Subcutaneous abdominal adipose tissue (tissue), 5 donors: ENCODE measurements around the gene PRPF6.

ENCODE experiments used
- H3K27ac ChIP-seq: one replicate; pipeline ENCODE4 v1.7.0; 2013; ENCODE audit warnings: low read depth, mild to moderate bottlenecking, inconsistent platforms, low read length, moderate library complexity
- H3K27me3 ChIP-seq, 5 donors: one replicate each; pipeline ENCODE4 v1.7.0; 2013; ENCODE audit warnings: low read length in 5 of 5, inconsistent platforms in 1 of 5; ENCODE audit not compliant: control insufficient read depth in 5 of 5, insufficient read depth in 4 of 5
- H3K36me3 ChIP-seq, 5 donors: one replicate each; pipeline ENCODE4 v1.7.0; 2013; ENCODE audit warnings: low read length in 5 of 5; ENCODE audit not compliant: control insufficient read depth in 5 of 5, insufficient read depth in 5 of 5
- H3K4me1 ChIP-seq, 5 donors: one replicate each; pipeline ENCODE4 v1.7.0; 2013; ENCODE audit warnings: low read length in 5 of 5, mild to moderate bottlenecking in 3 of 5, moderate library complexity in 1 of 5; ENCODE audit not compliant: control insufficient read depth in 5 of 5, insufficient read depth in 5 of 5
- H3K4me3 ChIP-seq, 5 donors: one replicate each; pipeline ENCODE4 v1.7.0; 2013; ENCODE audit warnings: low read length in 5 of 5, low read depth in 1 of 5
- H3K9ac ChIP-seq, 5 donors: one replicate each; pipeline ENCODE4 v1.7.0; 2013; ENCODE audit warnings: low read length in 5 of 5, mild to moderate bottlenecking in 4 of 5, moderate library complexity in 3 of 5
- H3K9me3 ChIP-seq, 5 donors: one replicate each; pipeline ENCODE4 v1.7.0; 2013; ENCODE audit warnings: low read length in 5 of 5; ENCODE audit not compliant: control insufficient read depth in 5 of 5
- donor health status: healthy.
- donor health status: healthy.
- donor health status: healthy.
- donor health status: healthy.
- donor health status: healthy.

Gene PRPF6

GRCh38 chr20:64069614-64070243, 88.8 kb downstream of the PRPF6 start:
- H3K27ac ChIP-seq, result no peak overlapping the region
- H3K4me3 ChIP-seq, result no peak overlapping the region
- H3K27me3 ChIP-seq, result peaks cover 0 to 6% (median 0%) of the 10 kb centered on the region in 5 donors
- H3K9ac ChIP-seq, result no peak overlapping the region
- no peaks in the 10 kb centered on the region for H3K9me3 ChIP-seq
- H3K4me1 ChIP-seq, result peaks cover 0 to 24% (median under 1%) of the 10 kb centered on the region in 5 donors
- peaks cover 0 to 31% (median 18%) of the 10 kb centered on the region in 5 donors for H3K36me3 ChIP-seq

GRCh38 chr20:64070244-64070993, 89.5 kb downstream of the PRPF6 start:
- Histone ChIP-seq H3K27ac (no peak overlapping the region), H3K9ac (no peak overlapping the region), H3K9me3 (no peaks in the 10 kb centered on the region), H3K27me3 (peaks cover 0 to 6% (median 0%) of the 10 kb centered on the region in 5 donors), H3K36me3 (peaks cover 0 to 33% (median 22%) of the 10 kb centered on the region in 5 donors), H3K4me1 (peaks cover 0 to 19% (median 0%) of the 10 kb centered on the region in 5 donors), H3K4me3 (no peak overlapping the region)

- H3K27ac ChIP-seq, result no peak overlapping the region
- H3K9me3 ChIP-seq, result no peaks in the 10 kb centered on the region
- no peaks in the 10 kb centered on the region for H3K27me3 ChIP-seq
- peaks cover 0 to 14% (median 6%) of the 10 kb centered on the region in 5 donors for H3K4me1 ChIP-seq
- H3K9ac ChIP-seq, result no peak overlapping the region
- H3K4me3 ChIP-seq, result no peak overlapping the region
- peaks cover 0 to 34% (median 22%) of the 10 kb centered on the region in 5 donors for H3K36me3 ChIP-seq
Observed at GRCh38 chr20:64071341-64072332, 90.7 kb downstream of the PRPF6 start.

GRCh38 chr20:64072498-64073063, 91.6 kb downstream of the PRPF6 start:
- H3K4me1 ChIP-seq, result peaks cover 0 to 22% (median 8%) of the 10 kb centered on the region in 5 donors
- no peaks in the 10 kb centered on the region for H3K27me3 ChIP-seq
- H3K36me3 ChIP-seq, result peaks cover 0 to 34% (median 22%) of the 10 kb centered on the region in 5 donors
- no peaks in the 10 kb centered on the region for H3K9me3 ChIP-seq
- H3K9ac ChIP-seq, result no peak overlapping the region
- no peak overlapping the region for H3K27ac ChIP-seq
- no peak overlapping the region for H3K4me3 ChIP-seq

GRCh38 chr20:64073476-64074183, 92.7 kb downstream of the PRPF6 start:
- Histone ChIP-seq H3K4me1 (peaks cover 0 to 33% (median 18%) of the 10 kb centered on the region in 5 donors), H3K9me3 (no peaks in the 10 kb centered on the region), H3K9ac (no peak overlapping the region), H3K27me3 (no peaks in the 10 kb centered on the region), H3K27ac (no peak overlapping the region), H3K36me3 (peaks cover 0 to 34% (median 22%) of the 10 kb centered on the region in 5 donors), H3K4me3 (no peak overlapping the region)

GRCh38 chr20:64074184-64074789, 93.4 kb downstream of the PRPF6 start:
- H3K27ac ChIP-seq, result no peak overlapping the region
- H3K9ac ChIP-seq, result no peak overlapping the region
- no peak overlapping the region for H3K4me3 ChIP-seq
- H3K27me3 ChIP-seq, result no peaks in the 10 kb centered on the region
- H3K4me1 ChIP-seq, result peaks cover 0 to 39% (median 24%) of the 10 kb centered on the region in 5 donors
- H3K9me3 ChIP-seq, result no peaks in the 10 kb centered on the region
- H3K36me3 ChIP-seq, result peaks cover 0 to 34% (median 22%) of the 10 kb centered on the region in 5 donors

GRCh38 chr20:64074963-64075362, 94.0 kb downstream of the PRPF6 start:
- H3K27ac ChIP-seq, result no peak overlapping the region
- H3K4me3 ChIP-seq, result no peak overlapping the region
- peaks cover 0 to 36% (median 26%) of the 10 kb centered on the region in 5 donors for H3K4me1 ChIP-seq
- H3K27me3 ChIP-seq, result no peaks in the 10 kb centered on the region
- H3K36me3 ChIP-seq, result peaks cover 0 to 34% (median 22%) of the 10 kb centered on the region in 5 donors
- H3K9me3 ChIP-seq, result no peaks in the 10 kb centered on the region
- H3K9ac ChIP-seq, result no peak overlapping the region

- no peak overlapping the region for H3K9ac ChIP-seq
- no peak overlapping the region for H3K27ac ChIP-seq
- no peak overlapping the region for H3K4me3 ChIP-seq
Observed at GRCh38 chr20:64075556-64075955, 94.6 kb downstream of the PRPF6 start.

More at GRCh38 chr20:64075556-64075955, 94.6 kb downstream of the PRPF6 start:
- no peaks in the 10 kb centered on the region for H3K27me3 ChIP-seq
- peaks cover 0 to 34% (median 22%) of the 10 kb centered on the region in 5 donors for H3K36me3 ChIP-seq
- peaks cover 0 to 42% (median 32%) of the 10 kb centered on the region in 5 donors for H3K4me1 ChIP-seq
- no peaks in the 10 kb centered on the region for H3K9me3 ChIP-seq
